Tibial nerve (tissue), 3 donors: ENCODE data around the gene ACTR5.

Experiments
- POLR2A ChIP-seq, 2 donors: fragments of 450-650 bp; IDR thresholded peaks; one replicate each; pipeline ENCODE4 v1.6.1; 2017; ENCODE audit warnings: antibody characterized with exemption in 2 of 2, mild to moderate bottlenecking in 2 of 2, moderate library complexity in 2 of 2
- TF ChIP-seq, protein P1 (sequence below), 5 experiments: fragments of 200-600 bp in 3 of 5; fragments of 450-650 bp in 2 of 5; sonication (generic) in 3 of 5; IDR thresholded peaks; one replicate each; pipeline ENCODE4 v1.5.1; 2016 to 2019; ENCODE audit warnings: antibody characterized with exemption in 5 of 5, mild to moderate bottlenecking in 3 of 5, moderate library complexity in 2 of 5

DNA sequence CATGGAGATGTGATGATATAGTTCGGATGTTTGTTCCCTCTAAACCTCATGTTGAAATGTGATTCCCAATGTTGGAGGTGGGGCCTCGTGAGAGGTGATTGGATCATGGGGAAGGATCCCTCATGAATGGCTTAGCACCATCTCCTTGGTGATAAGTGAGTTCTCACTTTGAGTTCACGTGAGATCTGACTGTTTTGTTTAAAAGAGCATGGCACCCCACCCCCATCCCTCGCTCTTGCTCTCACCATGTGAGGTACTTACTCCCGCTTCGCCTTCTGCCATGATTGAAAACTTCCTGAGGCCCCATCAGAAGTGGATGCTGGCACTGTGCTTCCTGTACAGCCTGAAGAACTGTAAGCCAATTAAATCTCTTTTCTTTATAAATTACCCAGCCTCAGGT lies 13.1 kb upstream of the ACTR5 start:
- TF ChIP-seq, protein P1, sequence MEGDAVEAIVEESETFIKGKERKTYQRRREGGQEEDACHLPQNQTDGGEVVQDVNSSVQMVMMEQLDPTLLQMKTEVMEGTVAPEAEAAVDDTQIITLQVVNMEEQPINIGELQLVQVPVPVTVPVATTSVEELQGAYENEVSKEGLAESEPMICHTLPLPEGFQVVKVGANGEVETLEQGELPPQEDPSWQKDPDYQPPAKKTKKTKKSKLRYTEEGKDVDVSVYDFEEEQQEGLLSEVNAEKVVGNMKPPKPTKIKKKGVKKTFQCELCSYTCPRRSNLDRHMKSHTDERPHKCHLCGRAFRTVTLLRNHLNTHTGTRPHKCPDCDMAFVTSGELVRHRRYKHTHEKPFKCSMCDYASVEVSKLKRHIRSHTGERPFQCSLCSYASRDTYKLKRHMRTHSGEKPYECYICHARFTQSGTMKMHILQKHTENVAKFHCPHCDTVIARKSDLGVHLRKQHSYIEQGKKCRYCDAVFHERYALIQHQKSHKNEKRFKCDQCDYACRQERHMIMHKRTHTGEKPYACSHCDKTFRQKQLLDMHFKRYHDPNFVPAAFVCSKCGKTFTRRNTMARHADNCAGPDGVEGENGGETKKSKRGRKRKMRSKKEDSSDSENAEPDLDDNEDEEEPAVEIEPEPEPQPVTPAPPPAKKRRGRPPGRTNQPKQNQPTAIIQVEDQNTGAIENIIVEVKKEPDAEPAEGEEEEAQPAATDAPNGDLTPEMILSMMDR (IDR thresholded peaks at IDR 0.05), result no peak
- no peak for TF ChIP-seq POLR2A (IDR thresholded peaks at IDR 0.05)
